ENCODE measurements around the gene SLC29A2.
"Not testable (repeated sequence)": the region's sequence is repeated elsewhere in the genome, so short reads cannot be mapped to it uniquely, and the experiment has no call there.

SLC29A2 gene

DNA sequence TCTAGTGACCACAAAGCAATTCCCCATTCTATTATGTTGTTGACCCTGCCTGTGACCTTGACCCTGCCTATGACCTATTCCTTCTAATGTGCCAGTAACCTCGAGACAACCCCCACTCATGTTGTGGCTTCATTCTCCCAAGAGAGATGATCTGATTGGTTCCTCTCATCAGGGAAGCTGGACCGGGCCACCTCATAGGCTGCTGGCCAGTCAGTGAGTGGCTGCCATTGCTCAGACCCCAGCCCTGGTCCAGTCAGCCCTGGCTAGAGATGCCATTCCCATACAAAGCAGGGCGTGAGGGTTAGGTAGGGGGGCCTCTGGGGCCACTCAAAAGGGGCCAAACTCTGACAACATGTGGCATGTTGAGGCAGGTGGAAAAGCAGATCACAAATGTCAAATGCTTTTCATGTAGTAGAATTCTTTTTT is 11.9 kb downstream of the SLC29A2 start:
- H3K4me3 ChIP-seq (ENCODE audit: low read length): no peak overlapping the region
- TF ChIP-seq, protein P1, sequence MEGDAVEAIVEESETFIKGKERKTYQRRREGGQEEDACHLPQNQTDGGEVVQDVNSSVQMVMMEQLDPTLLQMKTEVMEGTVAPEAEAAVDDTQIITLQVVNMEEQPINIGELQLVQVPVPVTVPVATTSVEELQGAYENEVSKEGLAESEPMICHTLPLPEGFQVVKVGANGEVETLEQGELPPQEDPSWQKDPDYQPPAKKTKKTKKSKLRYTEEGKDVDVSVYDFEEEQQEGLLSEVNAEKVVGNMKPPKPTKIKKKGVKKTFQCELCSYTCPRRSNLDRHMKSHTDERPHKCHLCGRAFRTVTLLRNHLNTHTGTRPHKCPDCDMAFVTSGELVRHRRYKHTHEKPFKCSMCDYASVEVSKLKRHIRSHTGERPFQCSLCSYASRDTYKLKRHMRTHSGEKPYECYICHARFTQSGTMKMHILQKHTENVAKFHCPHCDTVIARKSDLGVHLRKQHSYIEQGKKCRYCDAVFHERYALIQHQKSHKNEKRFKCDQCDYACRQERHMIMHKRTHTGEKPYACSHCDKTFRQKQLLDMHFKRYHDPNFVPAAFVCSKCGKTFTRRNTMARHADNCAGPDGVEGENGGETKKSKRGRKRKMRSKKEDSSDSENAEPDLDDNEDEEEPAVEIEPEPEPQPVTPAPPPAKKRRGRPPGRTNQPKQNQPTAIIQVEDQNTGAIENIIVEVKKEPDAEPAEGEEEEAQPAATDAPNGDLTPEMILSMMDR (IDR thresholded peaks at IDR 0.05; ENCODE audit: insufficient read depth, low read depth, low read length, missing control alignments): no peak
- no peak for DNase-seq (ENCODE audit: low read depth)

- H3K4me3 ChIP-seq (ENCODE audit: low read length); DNase-seq (ENCODE audit: low read depth): not testable (repeated sequence)
Observed at GRCh38 chr11:66350560-66351235, 20.9 kb downstream of the SLC29A2 start.

GRCh38 chr11:66349084-66349386 is 22.5 kb downstream of the SLC29A2 start:
- no peak overlapping the region for H3K4me3 ChIP-seq (ENCODE audit: low read length)

GRCh38 chr11:66347425-66348276 is 23.9 kb downstream of the SLC29A2 start, which contains the start of gene B4GAT1:
Gene B4GAT1 (minus strand): TSS chr11:66347629. CDS start chr11:66347545, 84 bp downstream.
- TF ChIP-seq, protein P1 (IDR thresholded peaks at IDR 0.05; ENCODE audit: insufficient read depth, low read depth, low read length, missing control alignments): no peak
- DNase-seq (ENCODE audit: low read depth): peak; percentile 87
- H3K4me3 ChIP-seq (ENCODE audit: low read length): peak within 1 kb of the TSS; percentile 91

More at GRCh38 chr11:66349084-66349386, 22.5 kb downstream of the SLC29A2 start:
- TF ChIP-seq, protein P1 (IDR thresholded peaks at IDR 0.05; ENCODE audit: insufficient read depth, low read depth, low read length, missing control alignments): no peak
- no peak for DNase-seq (ENCODE audit: low read depth)

- no peak for DNase-seq (ENCODE audit: low read depth)
- TF ChIP-seq, protein P1 (IDR thresholded peaks at IDR 0.05; ENCODE audit: insufficient read depth, low read depth, low read length, missing control alignments): no peak
- H3K4me3 ChIP-seq (ENCODE audit: low read length): peak overlapping the region; percentile 91
Observed at GRCh38 chr11:66346476-66347424, 24.8 kb downstream of the SLC29A2 start.

DNA sequence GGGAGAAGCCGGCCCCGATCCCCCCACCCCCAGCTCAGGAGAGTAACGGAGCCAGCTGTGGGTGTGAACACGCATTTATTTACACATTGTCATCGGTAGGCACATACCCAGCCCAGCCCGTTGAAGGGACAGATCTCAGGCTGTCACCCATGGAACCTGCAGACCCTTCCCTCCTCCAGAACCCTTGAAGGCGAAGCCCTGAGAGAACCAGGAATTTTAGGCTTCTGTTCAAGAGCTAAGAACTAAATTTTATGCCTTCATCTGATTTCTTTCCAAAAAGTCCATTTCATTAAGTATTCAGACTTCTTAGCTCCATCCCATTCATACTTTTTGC is 26.3 kb downstream of the SLC29A2 start:
- DNase-seq (ENCODE audit: low read depth): no peak
- TF ChIP-seq, protein P1 (IDR thresholded peaks at IDR 0.05; ENCODE audit: insufficient read depth, low read depth, low read length, missing control alignments): no peak
- peak overlapping the region; percentile 91 for H3K4me3 ChIP-seq (ENCODE audit: low read length)

Measured in epithelial cell of esophagus (primary cell).